ENCODE data around the gene STAC2. TPM values are rescaled to one million over a fixed set of nuclear protein-coding genes. Genes with fewer than 3 reads are reported as not detected.

STAC2 gene
- total RNA-seq, 1 experiment from 2014 or later = not detected

DNA sequence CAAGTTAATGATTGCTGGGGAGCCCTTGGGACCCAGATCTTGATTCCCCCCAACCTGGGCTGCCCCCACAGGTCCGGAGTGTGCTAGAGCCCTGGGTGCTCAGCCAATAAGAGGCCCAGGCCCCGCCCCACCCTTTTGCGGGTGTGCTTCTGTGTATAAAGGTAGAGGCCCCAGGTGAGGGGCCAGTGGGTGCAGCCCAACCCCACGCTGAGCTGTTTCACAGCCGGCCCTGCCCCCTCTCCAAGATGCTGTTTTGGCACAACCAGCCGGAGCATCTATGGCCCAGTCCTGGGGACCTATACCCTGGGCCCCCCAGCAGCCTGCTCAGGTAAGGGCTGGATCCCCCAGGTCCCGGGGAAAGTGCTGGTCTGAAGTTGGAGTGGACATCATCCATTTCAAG, 11.8 kb upstream of the STAC2 start:
- no peaks in the 10 kb centered on the region for H4K20me1 ChIP-seq (ENCODE audit: insufficient read depth, low read depth, low read length)
- no peak overlapping the region for H3K4me2 ChIP-seq (ENCODE audit: low read depth, low read length, poor library complexity, severe bottlenecking)
- H3K36me3 ChIP-seq (ENCODE audit: insufficient read depth, low read length) = no peaks in the 10 kb centered on the region
- no peak overlapping the region for H3K27ac ChIP-seq (ENCODE audit: low read length)
- DNase-seq = no peak
- H3K4me3 ChIP-seq (ENCODE audit: low read length) = no peak overlapping the region
- H3K9me2 ChIP-seq (replicated peaks; ENCODE audit: insufficient read depth, low read length) = no peaks in the 10 kb centered on the region
- no peak overlapping the region for H2AFZ ChIP-seq (ENCODE audit: low read length)
- H3K9me3 ChIP-seq (ENCODE audit: low read length) = no peaks in the 10 kb centered on the region
- no peak overlapping the region for H3K9ac ChIP-seq (ENCODE audit: low read length)
- H3K4me1 ChIP-seq (ENCODE audit: low read length) = peaks cover 23% of the 10 kb centered on the region
- H3K79me2 ChIP-seq (ENCODE audit: low read length) = no peaks in the 10 kb centered on the region
- H3K27me3 ChIP-seq (ENCODE audit: low read length) = no peaks in the 10 kb centered on the region

DNA sequence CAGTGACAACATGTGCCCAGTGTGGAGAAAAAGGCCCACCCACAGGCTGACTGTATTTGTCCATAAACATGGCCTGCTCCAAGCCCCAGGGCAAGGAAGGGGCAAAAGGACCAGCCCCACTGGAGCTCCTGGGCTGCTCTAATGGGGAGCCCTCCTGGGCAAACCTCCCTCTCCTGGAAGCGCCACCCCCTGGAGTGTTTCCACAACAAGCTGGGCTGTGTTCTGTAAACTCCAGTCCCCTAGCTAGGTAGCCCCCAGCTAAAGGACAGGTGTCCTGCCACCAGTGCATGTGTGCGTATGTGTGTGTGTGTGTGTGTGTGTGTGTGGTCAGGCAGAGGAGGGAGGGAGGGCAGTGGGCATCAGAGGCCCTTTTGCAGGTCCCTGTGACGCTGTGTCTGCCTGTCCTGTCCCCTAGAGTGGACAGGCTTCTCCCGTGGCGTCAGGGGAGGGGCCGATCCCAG, 11.3 kb upstream of the STAC2 start:
- H3K9me3 ChIP-seq (ENCODE audit: low read length) = no peaks in the 10 kb centered on the region
- no peak overlapping the region for H2AFZ ChIP-seq (ENCODE audit: low read length)
- H3K4me2 ChIP-seq (ENCODE audit: low read depth, low read length, poor library complexity, severe bottlenecking) = no peak overlapping the region
- H3K4me3 ChIP-seq (ENCODE audit: low read length) = no peak overlapping the region
- H3K9ac ChIP-seq (ENCODE audit: low read length) = no peak overlapping the region
- peaks cover 25% of the 10 kb centered on the region for H3K4me1 ChIP-seq (ENCODE audit: low read length)
- H3K27ac ChIP-seq (ENCODE audit: low read length) = no peak overlapping the region
- no peaks in the 10 kb centered on the region for H3K27me3 ChIP-seq (ENCODE audit: low read length)
- H3K36me3 ChIP-seq (ENCODE audit: insufficient read depth, low read length) = no peaks in the 10 kb centered on the region
- H3K79me2 ChIP-seq (ENCODE audit: low read length) = no peaks in the 10 kb centered on the region
- no peak for DNase-seq
- no peaks in the 10 kb centered on the region for H3K9me2 ChIP-seq (replicated peaks; ENCODE audit: insufficient read depth, low read length)
- H4K20me1 ChIP-seq (ENCODE audit: insufficient read depth, low read depth, low read length) = no peaks in the 10 kb centered on the region

DNA sequence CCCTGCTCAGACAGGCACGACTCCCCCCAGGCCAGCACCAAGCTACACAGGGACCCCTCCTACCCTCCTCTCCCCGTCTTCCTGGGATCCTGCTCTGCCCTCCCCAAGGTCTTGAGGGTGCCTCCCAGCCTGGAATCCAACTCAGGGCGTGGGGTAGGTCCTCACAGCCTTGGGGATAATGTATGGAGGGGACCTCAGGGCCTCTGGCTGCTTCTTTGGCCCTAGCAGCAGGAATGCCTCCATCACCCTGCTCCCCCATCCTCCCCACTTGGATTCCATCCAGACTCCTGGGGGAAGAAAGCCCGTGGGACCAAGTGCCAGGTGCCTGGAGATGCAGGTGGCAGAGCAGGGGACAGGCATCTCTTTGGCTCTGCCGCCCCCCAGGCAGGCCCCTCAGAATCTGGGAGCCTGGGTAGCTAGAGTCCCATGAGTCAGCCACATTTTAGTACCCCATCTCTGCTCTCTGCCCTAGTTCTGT, 10.7 kb upstream of the STAC2 start:
- Histone ChIP-seq H2AFZ (ENCODE audit: low read length) (no peak overlapping the region), H4K20me1 (ENCODE audit: insufficient read depth, low read depth, low read length) (no peaks in the 10 kb centered on the region)
- DNase-seq = no peak

DNA sequence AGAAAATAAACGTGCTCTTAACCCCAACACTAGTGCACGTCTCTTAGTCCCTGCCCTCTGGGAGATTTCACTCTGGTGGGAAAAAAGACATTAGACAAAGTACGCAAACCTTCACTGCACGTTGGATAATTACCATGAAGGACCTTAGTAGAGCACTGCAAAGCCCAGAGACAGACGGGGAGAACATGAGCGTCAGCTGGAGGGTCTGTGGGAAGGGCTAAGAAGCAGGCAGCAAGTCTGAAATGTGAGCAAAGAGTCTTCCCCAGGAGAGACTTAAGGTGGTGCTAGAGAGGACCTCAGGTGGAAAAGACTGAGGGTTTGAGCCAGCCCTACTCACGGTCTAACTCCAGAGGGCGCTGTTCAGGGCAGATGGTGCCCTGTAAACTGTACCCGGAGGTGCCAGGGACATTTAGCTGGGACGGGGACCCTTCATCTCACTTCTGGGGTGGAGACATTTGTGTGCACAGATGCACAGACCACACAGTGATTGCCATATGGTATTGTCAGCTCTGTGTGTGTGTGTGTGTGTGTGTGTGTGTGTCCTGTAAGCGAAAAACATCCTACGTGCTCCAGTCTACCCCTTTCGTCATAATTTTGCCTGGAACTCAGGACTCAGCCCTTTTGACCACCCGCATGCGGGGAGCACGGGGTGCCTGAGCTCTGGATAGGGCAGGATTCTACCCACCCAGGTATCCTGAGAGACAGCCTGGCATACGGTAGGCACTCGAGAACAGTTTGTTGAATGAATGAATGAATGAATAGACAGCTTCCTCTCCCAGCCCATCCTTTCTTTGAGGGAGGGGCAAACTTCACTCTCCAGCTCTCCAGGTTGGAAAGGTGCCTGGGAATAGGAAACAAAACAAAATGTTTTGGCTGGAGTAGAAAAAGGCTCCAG, 10.1 kb upstream of the STAC2 start:
- Histone ChIP-seq H4K20me1 (ENCODE audit: insufficient read depth, low read depth, low read length) (no peaks in the 10 kb centered on the region), H3K4me2 (ENCODE audit: low read depth, low read length, poor library complexity, severe bottlenecking) (peak overlapping the region; percentile 28), H3K27me3 (ENCODE audit: low read length) (no peaks in the 10 kb centered on the region), H3K4me3 (ENCODE audit: low read length) (no peak overlapping the region), H3K36me3 (ENCODE audit: insufficient read depth, low read length) (no peaks in the 10 kb centered on the region), H3K9me2 (replicated peaks; ENCODE audit: insufficient read depth, low read length) (no peaks in the 10 kb centered on the region), H3K4me1 (ENCODE audit: low read length) (peaks cover 34% of the 10 kb centered on the region), H3K79me2 (ENCODE audit: low read length) (no peaks in the 10 kb centered on the region), H3K9ac (ENCODE audit: low read length) (no peak overlapping the region), H2AFZ (ENCODE audit: low read length) (no peak overlapping the region), H3K27ac (ENCODE audit: low read length) (no peak overlapping the region), H3K9me3 (ENCODE audit: low read length) (no peaks in the 10 kb centered on the region)
- peak; percentile 93 for DNase-seq

More for the DNA sequence above, 10.7 kb upstream of the STAC2 start:
- peaks cover 27% of the 10 kb centered on the region for H3K4me1 ChIP-seq (ENCODE audit: low read length)
- no peaks in the 10 kb centered on the region for H3K9me2 ChIP-seq (replicated peaks; ENCODE audit: insufficient read depth, low read length)
- H3K4me3 ChIP-seq (ENCODE audit: low read length) = no peak overlapping the region
- H3K27ac ChIP-seq (ENCODE audit: low read length) = no peak overlapping the region
- H3K4me2 ChIP-seq (ENCODE audit: low read depth, low read length, poor library complexity, severe bottlenecking) = no peak overlapping the region
- no peaks in the 10 kb centered on the region for H3K36me3 ChIP-seq (ENCODE audit: insufficient read depth, low read length)
- no peaks in the 10 kb centered on the region for H3K9me3 ChIP-seq (ENCODE audit: low read length)
- H3K27me3 ChIP-seq (ENCODE audit: low read length) = no peaks in the 10 kb centered on the region
- no peak overlapping the region for H3K9ac ChIP-seq (ENCODE audit: low read length)
- no peaks in the 10 kb centered on the region for H3K79me2 ChIP-seq (ENCODE audit: low read length)

DNA sequence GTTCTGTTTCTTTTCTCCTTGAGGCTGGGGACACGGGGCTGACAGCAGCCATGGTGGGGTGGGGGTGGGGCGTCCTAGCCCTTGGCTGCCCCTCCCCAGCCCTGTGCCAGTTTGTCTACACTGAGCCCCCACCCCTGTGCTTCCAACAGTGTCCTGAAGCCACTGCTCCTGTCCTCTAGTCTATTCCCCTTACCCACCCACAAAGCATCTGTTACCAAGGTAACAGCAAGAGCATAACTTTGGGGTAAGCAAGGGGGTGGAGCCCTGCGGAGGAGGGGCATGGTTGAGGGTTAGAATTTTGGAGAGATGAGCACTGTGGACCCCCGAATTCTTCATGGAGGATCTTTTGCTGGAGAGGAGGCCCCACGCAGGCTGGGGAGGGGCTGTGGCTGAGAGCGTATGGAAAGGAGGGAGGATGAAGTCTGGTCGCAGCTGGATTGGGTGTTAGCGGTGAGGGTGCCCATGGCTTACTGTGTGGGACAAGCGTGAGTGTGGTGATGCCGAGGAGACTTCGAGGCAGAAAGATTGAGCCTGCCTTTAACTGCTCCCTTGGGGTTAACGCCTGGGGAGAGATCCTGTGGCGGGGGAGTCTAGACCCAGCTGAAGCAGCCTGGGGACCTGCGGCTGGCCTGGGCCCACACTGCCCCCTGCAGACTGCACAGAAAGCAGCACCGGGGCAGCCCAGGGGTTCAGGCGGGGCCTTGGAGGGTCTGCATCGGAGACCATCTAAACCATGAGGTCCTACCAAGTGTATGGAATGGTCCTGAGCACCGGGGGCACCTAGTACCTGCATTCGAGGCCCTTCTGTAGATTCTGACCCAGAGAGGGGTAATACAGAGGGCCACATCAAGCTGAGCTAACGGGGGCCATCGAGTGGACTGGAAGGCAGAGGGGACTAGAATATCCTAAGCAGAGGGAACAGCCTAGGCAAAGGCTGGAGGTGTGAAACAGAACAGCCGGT, 6.1 kb upstream of the STAC2 start:
- H2AFZ ChIP-seq (ENCODE audit: low read length) = no peak overlapping the region
- H3K4me1 ChIP-seq (ENCODE audit: low read length) = peaks cover 22% of the 10 kb centered on the region
- peak overlapping the region; percentile 53 for H3K4me3 ChIP-seq (ENCODE audit: low read length)
- no peaks in the 10 kb centered on the region for H3K36me3 ChIP-seq (ENCODE audit: insufficient read depth, low read length)
- no peaks in the 10 kb centered on the region for H3K9me3 ChIP-seq (ENCODE audit: low read length)
- H3K27me3 ChIP-seq (ENCODE audit: low read length) = no peaks in the 10 kb centered on the region
- peak overlapping the region; percentile 70 for H3K4me2 ChIP-seq (ENCODE audit: low read depth, low read length, poor library complexity, severe bottlenecking)
- H3K27ac ChIP-seq (ENCODE audit: low read length) = no peak overlapping the region
- peak; percentile 90 for DNase-seq
- H3K9ac ChIP-seq (ENCODE audit: low read length) = peak overlapping the region; percentile 31; the same call in 1 of the 2 replicates
- no peaks in the 10 kb centered on the region for H3K9me2 ChIP-seq (replicated peaks; ENCODE audit: insufficient read depth, low read length)
- H4K20me1 ChIP-seq (ENCODE audit: insufficient read depth, low read depth, low read length) = no peaks in the 10 kb centered on the region
- H3K79me2 ChIP-seq (ENCODE audit: low read length) = no peaks in the 10 kb centered on the region

DNA sequence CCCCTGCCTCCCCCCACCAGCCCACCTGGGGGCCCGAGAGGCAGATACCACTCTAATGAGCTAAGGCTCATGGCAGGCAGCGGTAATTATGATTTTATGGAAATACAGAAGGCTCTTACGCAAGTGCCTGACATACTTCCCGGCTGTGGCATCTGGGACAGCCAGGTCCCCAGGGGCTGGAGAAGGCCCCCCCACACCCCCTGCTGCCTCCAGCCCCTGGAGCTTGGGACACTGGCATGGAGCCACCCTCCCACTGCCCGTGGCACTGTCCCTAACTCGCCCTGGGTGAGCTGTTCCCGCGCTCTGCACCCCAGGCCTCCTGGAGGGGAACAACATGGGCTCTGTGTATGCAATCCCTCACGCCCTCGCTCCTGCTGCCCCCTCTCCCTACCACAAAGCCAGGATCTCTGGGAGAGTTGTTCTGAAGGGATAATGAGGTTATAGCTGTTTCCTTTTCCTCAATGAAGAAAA, 5.4 kb upstream of the STAC2 start:
- Histone ChIP-seq H3K4me1 (ENCODE audit: low read length) (peaks cover 22% of the 10 kb centered on the region), H4K20me1 (ENCODE audit: insufficient read depth, low read depth, low read length) (no peaks in the 10 kb centered on the region), H3K9me2 (replicated peaks; ENCODE audit: insufficient read depth, low read length) (no peaks in the 10 kb centered on the region), H3K27ac (ENCODE audit: low read length) (no peak overlapping the region), H3K4me3 (ENCODE audit: low read length) (peak overlapping the region; percentile 53; the same call in 1 of the 2 replicates), H3K36me3 (ENCODE audit: insufficient read depth, low read length) (no peaks in the 10 kb centered on the region), H3K4me2 (ENCODE audit: low read depth, low read length, poor library complexity, severe bottlenecking) (peak overlapping the region; percentile 70), H3K27me3 (ENCODE audit: low read length) (no peaks in the 10 kb centered on the region), H3K79me2 (ENCODE audit: low read length) (no peaks in the 10 kb centered on the region), H3K9me3 (ENCODE audit: low read length) (no peaks in the 10 kb centered on the region), H2AFZ (ENCODE audit: low read length) (no peak overlapping the region), H3K9ac (ENCODE audit: low read length) (0 out of 2 replicates have a peak overlapping the region, but pooled peaks have one; percentile 31)
- no peak for DNase-seq

DNA sequence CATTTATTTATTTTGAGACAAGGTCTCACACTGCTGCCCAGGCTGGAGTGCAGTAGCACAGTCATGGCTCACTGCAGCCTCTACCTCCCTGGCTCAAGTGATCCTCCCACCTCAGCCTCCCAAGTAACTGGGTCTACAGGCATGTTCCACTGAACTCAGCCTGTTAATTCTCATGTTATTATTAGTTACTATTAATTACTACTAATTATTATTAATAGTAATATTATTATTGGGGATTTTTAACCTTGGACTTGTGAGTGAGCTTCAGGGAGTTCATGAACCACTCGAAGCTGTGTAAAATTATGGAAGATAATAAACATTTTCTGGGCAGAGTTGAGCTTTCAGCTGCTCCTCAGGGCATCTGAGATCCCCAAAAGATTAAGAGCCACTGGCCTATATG, 4.6 kb upstream of the STAC2 start:
- Histone ChIP-seq H3K4me2 (ENCODE audit: low read depth, low read length, poor library complexity, severe bottlenecking) (no peak overlapping the region), H2AFZ (ENCODE audit: low read length) (no peak overlapping the region), H3K9me2 (replicated peaks; ENCODE audit: insufficient read depth, low read length) (no peaks in the 10 kb centered on the region), H3K4me3 (ENCODE audit: low read length) (no peak overlapping the region), H3K9me3 (ENCODE audit: low read length) (no peaks in the 10 kb centered on the region), H3K36me3 (ENCODE audit: insufficient read depth, low read length) (no peaks in the 10 kb centered on the region), H3K79me2 (ENCODE audit: low read length) (no peaks in the 10 kb centered on the region), H4K20me1 (ENCODE audit: insufficient read depth, low read depth, low read length) (no peaks in the 10 kb centered on the region), H3K27ac (ENCODE audit: low read length) (no peak overlapping the region), H3K4me1 (ENCODE audit: low read length) (peaks cover 20% of the 10 kb centered on the region), H3K27me3 (ENCODE audit: low read length) (no peaks in the 10 kb centered on the region), H3K9ac (ENCODE audit: low read length) (no peak overlapping the region)
- no peak for DNase-seq

Measured in Karpas-422 (cell line).